ENCODE measurements around the gene IDH2.
"Not testable (repeated sequence)": the region's sequence is repeated elsewhere in the genome, so short reads cannot be mapped to it uniquely, and the experiment has no call there.

Gene IDH2

GRCh38 chr15:90139549-90139948 is 37.3 kb upstream of the IDH2 start:
- not testable (repeated sequence) for H3K36me3 ChIP-seq (ENCODE audit: control insufficient read depth, insufficient read depth, low read length); H3K27me3 ChIP-seq (ENCODE audit: control insufficient read depth, insufficient read depth, low read length, poor library complexity, severe bottlenecking); H3K4me3 ChIP-seq (ENCODE audit: insufficient read depth, low read depth, low read length); H3K27ac ChIP-seq (ENCODE audit: insufficient read depth, low read depth, low read length, poor library complexity, severe bottlenecking); H3K9me3 ChIP-seq (ENCODE audit: control insufficient read depth, low read length); H3K4me1 ChIP-seq (ENCODE audit: control insufficient read depth, insufficient read depth, low read length)
- WGBS, 2 experiments: 95 to 97% methylated on average over 8 of the region's 8 CpGs

DNA sequence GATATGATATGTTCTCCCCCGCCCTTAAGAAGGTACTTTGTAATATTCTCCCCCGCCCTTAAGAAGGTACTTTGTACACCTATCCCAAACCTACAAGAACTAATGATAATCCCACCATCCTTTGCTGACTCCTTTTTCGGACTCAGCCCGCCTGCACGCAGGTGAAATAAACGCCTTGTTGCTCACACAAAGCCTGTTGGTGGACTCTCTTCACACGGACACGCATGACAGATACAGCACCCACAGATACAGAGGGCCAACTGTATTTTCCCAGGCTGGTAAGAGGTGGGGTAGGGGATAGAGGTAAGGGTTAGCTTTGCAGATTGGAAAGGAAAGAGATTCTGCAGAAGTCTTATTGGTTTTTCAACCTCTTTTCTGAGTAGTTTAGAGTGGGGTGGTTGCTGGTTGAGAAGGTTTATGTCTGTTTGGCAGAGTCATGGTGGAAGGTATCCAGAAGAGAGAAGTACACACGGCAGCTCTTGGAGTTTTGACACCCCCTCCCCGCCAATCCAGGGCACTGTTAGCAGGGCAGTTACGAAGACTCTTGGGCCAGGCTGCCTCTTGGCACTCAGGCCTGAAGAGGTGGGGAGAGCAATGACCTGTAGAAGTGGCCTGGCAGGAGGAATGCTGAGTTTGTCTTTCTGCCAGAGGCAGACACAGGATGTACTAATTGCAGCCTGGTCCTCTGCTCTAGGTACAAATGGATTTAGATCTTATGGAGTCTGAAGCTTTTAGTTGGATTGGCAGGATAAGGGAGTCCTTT is 36.0 kb upstream of the IDH2 start:
- H3K36me3 ChIP-seq (ENCODE audit: control insufficient read depth, insufficient read depth, low read length): no peaks in the 10 kb centered on the region
- no peak overlapping the region for H3K27ac ChIP-seq (ENCODE audit: insufficient read depth, low read depth, low read length, poor library complexity, severe bottlenecking)
- H3K27me3 ChIP-seq (ENCODE audit: control insufficient read depth, insufficient read depth, low read length, poor library complexity, severe bottlenecking): no peaks in the 10 kb centered on the region
- WGBS, 2 experiments: 94 to 96% methylated on average over 11 of the region's 11 CpGs
- no peaks in the 10 kb centered on the region for H3K4me1 ChIP-seq (ENCODE audit: control insufficient read depth, insufficient read depth, low read length)
- no peak overlapping the region for H3K4me3 ChIP-seq (ENCODE audit: insufficient read depth, low read depth, low read length)
- no peaks in the 10 kb centered on the region for H3K9me3 ChIP-seq (ENCODE audit: control insufficient read depth, low read length)

GRCh38 chr15:90132437-90132836 is 30.2 kb upstream of the IDH2 start:
- Histone ChIP-seq H3K27me3 (ENCODE audit: control insufficient read depth, insufficient read depth, low read length, poor library complexity, severe bottlenecking) (no peaks in the 10 kb centered on the region), H3K9me3 (ENCODE audit: control insufficient read depth, low read length) (no peaks in the 10 kb centered on the region), H3K27ac (ENCODE audit: insufficient read depth, low read depth, low read length, poor library complexity, severe bottlenecking) (no peak overlapping the region), H3K4me1 (ENCODE audit: control insufficient read depth, insufficient read depth, low read length) (no peaks in the 10 kb centered on the region), H3K36me3 (ENCODE audit: control insufficient read depth, insufficient read depth, low read length) (no peaks in the 10 kb centered on the region), H3K4me3 (ENCODE audit: insufficient read depth, low read depth, low read length) (no peak overlapping the region)
- 83 to 84% methylated on average over 5 of the region's 5 CpGs for WGBS, 2 experiments

GRCh38 chr15:90131848-90132247 is 29.6 kb upstream of the IDH2 start:
- Histone ChIP-seq H3K27ac (ENCODE audit: insufficient read depth, low read depth, low read length, poor library complexity, severe bottlenecking) (no peak overlapping the region), H3K9me3 (ENCODE audit: control insufficient read depth, low read length) (no peaks in the 10 kb centered on the region), H3K36me3 (ENCODE audit: control insufficient read depth, insufficient read depth, low read length) (no peaks in the 10 kb centered on the region), H3K4me3 (ENCODE audit: insufficient read depth, low read depth, low read length) (no peak overlapping the region), H3K27me3 (ENCODE audit: control insufficient read depth, insufficient read depth, low read length, poor library complexity, severe bottlenecking) (no peaks in the 10 kb centered on the region), H3K4me1 (ENCODE audit: control insufficient read depth, insufficient read depth, low read length) (peaks cover 3% of the 10 kb centered on the region)
- 95% methylated on average over 2 of the region's 2 CpGs for WGBS, 2 experiments

DNA sequence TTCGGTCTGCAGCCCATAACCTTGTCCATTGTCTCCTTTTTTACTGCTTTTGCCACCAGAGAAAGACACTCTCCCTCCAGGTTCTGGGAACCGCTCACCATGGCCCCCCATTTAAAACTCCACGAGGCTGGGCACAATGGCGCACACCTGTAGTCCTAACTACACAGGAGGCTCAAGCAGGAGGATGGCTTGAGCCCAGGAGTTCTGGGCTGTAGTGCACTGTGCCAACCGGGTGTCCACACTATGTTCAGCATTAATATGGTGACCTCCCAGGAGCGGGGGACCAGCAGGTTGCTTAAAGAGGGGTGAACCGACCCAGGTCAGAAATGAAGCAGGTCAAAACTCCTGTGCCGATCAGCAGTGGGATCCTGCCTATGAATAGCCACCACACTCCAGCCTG is 28.0 kb upstream of the IDH2 start:
- Histone ChIP-seq H3K36me3 (ENCODE audit: control insufficient read depth, insufficient read depth, low read length) (no peaks in the 10 kb centered on the region), H3K9me3 (ENCODE audit: control insufficient read depth, low read length) (no peaks in the 10 kb centered on the region), H3K4me3 (ENCODE audit: insufficient read depth, low read depth, low read length) (no peak overlapping the region), H3K27me3 (ENCODE audit: control insufficient read depth, insufficient read depth, low read length, poor library complexity, severe bottlenecking) (no peaks in the 10 kb centered on the region), H3K27ac (ENCODE audit: insufficient read depth, low read depth, low read length, poor library complexity, severe bottlenecking) (no peak overlapping the region), H3K4me1 (ENCODE audit: control insufficient read depth, insufficient read depth, low read length) (peaks cover 11% of the 10 kb centered on the region)
- 95% methylated on average over 8 of the region's 8 CpGs for WGBS, 2 experiments

DNA sequence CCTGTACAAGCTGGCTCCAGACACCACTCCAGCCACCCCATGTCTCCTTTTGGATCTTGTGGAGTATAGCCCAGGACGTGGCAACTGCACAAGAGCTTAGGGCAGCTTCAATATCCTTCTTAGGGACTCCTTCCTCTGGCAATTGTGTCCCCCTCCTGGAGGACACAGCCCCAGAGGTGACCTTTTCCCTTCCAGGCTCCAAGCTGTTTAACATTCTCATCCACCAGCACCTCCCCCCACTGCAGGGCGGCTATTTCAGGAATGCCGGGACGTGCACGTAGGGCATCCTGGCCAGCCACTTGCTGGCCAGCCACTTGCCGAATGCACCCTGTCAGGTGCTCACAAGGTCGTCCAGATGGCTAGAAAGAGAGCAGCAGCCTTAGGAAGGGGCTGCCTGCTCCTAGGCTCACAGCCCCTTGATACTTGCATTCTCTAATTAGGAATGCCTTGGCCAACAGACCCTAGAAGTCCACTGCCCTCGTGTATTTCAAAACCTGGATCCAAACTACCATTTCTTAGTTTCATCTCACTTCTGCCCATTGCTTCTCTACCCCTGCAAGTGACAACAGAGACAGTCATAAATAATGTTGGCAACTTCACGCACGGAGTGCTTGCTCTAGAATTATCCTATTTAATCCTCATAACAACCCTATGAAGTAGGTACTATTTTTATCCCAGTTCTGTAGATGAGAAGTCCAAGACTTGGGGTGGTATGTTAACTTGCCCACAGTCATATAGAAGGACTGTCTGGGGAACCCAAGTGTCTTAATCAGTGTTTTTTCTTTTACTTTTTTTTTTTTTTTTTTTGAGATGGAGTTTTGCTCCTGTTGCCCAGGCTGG is 24.5 kb upstream of the IDH2 start:
- Histone ChIP-seq H3K4me1 (ENCODE audit: control insufficient read depth, insufficient read depth, low read length) (peaks cover 11% of the 10 kb centered on the region), H3K27me3 (ENCODE audit: control insufficient read depth, insufficient read depth, low read length, poor library complexity, severe bottlenecking) (no peaks in the 10 kb centered on the region), H3K27ac (ENCODE audit: insufficient read depth, low read depth, low read length, poor library complexity, severe bottlenecking) (no peak overlapping the region), H3K9me3 (ENCODE audit: control insufficient read depth, low read length) (no peaks in the 10 kb centered on the region), H3K36me3 (ENCODE audit: control insufficient read depth, insufficient read depth, low read length) (no peaks in the 10 kb centered on the region), H3K4me3 (ENCODE audit: insufficient read depth, low read depth, low read length) (no peak overlapping the region)
- WGBS, 2 experiments: 31 to 32% methylated on average over 10 of the region's 10 CpGs

- Histone ChIP-seq H3K36me3 (ENCODE audit: control insufficient read depth, insufficient read depth, low read length) (no peaks in the 10 kb centered on the region), H3K4me3 (ENCODE audit: insufficient read depth, low read depth, low read length) (no peak overlapping the region), H3K9me3 (ENCODE audit: control insufficient read depth, low read length) (no peaks in the 10 kb centered on the region), H3K4me1 (ENCODE audit: control insufficient read depth, insufficient read depth, low read length) (peaks cover 11% of the 10 kb centered on the region), H3K27ac (ENCODE audit: insufficient read depth, low read depth, low read length, poor library complexity, severe bottlenecking) (no peak overlapping the region), H3K27me3 (ENCODE audit: control insufficient read depth, insufficient read depth, low read length, poor library complexity, severe bottlenecking) (no peaks in the 10 kb centered on the region)
- WGBS, 2 experiments: 86 to 94% methylated on average over 5 to 6 of the region's 6 CpGs
Observed at GRCh38 chr15:90126022-90126421, 23.8 kb upstream of the IDH2 start.

DNA sequence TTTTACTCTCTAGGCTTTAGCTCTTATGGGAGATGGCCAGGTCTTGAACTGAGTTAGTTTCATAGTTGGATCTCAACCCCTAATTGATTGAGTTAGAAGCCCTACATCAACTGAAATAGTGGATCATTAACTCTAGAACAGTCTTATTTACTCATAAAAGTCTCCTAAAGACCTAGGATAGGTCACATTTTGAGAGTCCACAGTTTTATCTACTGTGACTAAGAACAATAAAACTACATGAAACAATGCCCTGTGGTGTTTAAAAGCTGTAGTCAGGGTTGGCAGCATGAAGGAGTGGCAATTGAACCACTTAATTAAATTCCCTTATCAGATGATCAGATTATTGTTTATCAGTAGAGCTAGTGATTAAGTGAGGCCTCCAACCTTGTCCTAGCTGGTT is 22.2 kb upstream of the IDH2 start:
- no peaks in the 10 kb centered on the region for H3K27me3 ChIP-seq (ENCODE audit: control insufficient read depth, insufficient read depth, low read length, poor library complexity, severe bottlenecking)
- no peak overlapping the region for H3K27ac ChIP-seq (ENCODE audit: insufficient read depth, low read depth, low read length, poor library complexity, severe bottlenecking)
- peaks cover 11% of the 10 kb centered on the region for H3K4me1 ChIP-seq (ENCODE audit: control insufficient read depth, insufficient read depth, low read length)
- H3K4me3 ChIP-seq (ENCODE audit: insufficient read depth, low read depth, low read length): no peak overlapping the region
- no peaks in the 10 kb centered on the region for H3K36me3 ChIP-seq (ENCODE audit: control insufficient read depth, insufficient read depth, low read length)
- no peaks in the 10 kb centered on the region for H3K9me3 ChIP-seq (ENCODE audit: control insufficient read depth, low read length)

DNA sequence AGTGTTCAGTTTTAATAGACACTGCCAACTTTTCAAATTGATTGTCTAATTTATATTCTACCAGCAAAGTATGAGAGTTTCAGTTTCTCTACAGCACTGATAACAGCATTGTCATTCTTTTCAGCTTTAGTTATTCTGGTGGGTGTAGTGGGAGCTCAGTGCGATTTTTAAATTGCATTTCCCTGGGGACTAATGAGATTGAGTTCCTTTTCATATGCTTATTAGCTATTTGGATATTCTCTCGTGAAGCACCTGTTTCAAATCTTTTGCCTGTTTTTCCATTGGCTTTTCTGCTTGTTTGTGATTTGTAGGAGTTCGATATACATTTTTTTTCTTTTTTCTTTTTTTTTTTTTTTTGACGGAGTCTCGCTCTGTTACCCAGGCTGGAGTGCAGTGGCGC is 18.8 kb upstream of the IDH2 start:
- H3K4me1 ChIP-seq (ENCODE audit: control insufficient read depth, insufficient read depth, low read length): peaks cover 2% of the 10 kb centered on the region
- H3K27me3 ChIP-seq (ENCODE audit: control insufficient read depth, insufficient read depth, low read length, poor library complexity, severe bottlenecking): no peaks in the 10 kb centered on the region
- 77 to 78% methylated on average over 3 to 5 of the region's 6 CpGs for WGBS, 2 experiments
- no peak overlapping the region for H3K4me3 ChIP-seq (ENCODE audit: insufficient read depth, low read depth, low read length)
- no peaks in the 10 kb centered on the region for H3K36me3 ChIP-seq (ENCODE audit: control insufficient read depth, insufficient read depth, low read length)
- no peak overlapping the region for H3K27ac ChIP-seq (ENCODE audit: insufficient read depth, low read depth, low read length, poor library complexity, severe bottlenecking)
- H3K9me3 ChIP-seq (ENCODE audit: control insufficient read depth, low read length): no peaks in the 10 kb centered on the region

DNA sequence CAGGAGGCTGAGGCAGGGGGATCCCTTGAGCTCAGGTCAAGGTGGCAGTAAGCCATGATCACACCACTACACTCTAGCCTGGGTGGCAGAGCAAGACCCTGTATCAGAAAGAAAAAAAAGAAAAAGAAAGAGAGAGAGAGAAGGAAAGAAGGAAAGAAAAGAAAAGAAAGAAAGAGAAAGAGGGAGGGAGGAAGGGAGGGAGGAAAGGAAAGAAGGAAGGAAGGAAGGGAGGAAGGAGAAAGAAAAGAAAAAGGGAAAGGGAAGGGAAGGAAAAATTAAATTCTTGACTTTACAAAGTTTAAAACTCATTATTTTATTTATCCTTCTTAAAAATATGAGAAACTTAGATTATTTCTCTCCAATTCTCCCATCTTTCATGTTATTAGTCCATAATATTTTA is 17.1 kb upstream of the IDH2 start:
- no peaks in the 10 kb centered on the region for H3K27me3 ChIP-seq (ENCODE audit: control insufficient read depth, insufficient read depth, low read length, poor library complexity, severe bottlenecking)
- H3K4me1 ChIP-seq (ENCODE audit: control insufficient read depth, insufficient read depth, low read length): no peaks in the 10 kb centered on the region
- H3K27ac ChIP-seq (ENCODE audit: insufficient read depth, low read depth, low read length, poor library complexity, severe bottlenecking): no peak overlapping the region
- no peak overlapping the region for H3K4me3 ChIP-seq (ENCODE audit: insufficient read depth, low read depth, low read length)
- no peaks in the 10 kb centered on the region for H3K36me3 ChIP-seq (ENCODE audit: control insufficient read depth, insufficient read depth, low read length)
- peaks cover 1% of the 10 kb centered on the region for H3K9me3 ChIP-seq (ENCODE audit: control insufficient read depth, low read length)
